ENCODE results near the gene TBCK. TPM values are rescaled to one million over a fixed set of nuclear protein-coding genes. Genes with fewer than 3 reads are reported as not detected.

TBCK gene
- polyA plus RNA-seq (ENCODE audit: insufficient read length in 4 of 4) = 10 to 100 TPM; 48.2 to 70.2 (median 56.8) TPM

DNA sequence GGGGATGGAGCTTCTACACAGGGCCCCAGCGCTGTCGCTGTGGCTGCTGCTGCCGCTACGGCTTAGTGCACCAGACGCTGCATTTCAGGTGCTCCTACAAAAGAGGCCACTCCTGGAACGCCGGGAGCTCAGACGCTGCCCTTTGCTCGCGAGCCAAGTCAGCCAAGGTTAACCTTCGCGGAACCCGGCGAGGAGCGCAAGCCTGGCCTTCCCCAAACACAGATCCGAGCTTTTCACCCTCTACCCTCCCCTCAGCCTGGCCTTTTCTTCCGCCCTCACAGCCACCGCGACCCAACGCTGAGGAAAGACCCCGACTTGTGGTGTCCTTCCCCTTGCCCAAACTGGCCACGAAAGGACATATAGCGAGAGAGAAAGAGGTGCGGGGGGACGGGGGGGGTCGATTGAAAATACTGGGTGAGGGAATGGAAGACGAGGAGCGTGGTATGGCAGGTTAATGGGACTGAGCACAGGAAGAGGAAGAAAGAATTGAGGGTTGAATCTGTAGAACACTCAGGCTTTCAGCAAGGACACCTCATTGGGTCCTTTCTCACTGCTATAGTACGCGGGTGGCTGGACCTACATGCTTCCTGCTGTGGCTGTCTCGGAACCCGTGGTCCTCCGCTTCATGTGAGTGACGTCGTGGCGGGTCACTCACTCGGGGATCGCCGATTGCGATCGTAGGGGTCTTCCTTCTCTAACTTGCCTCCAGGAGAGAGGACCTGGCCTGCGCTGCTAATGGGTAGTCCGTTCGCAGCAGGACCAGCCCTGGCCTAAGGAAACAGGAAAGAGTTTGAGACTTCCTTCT is at the start of gene TBCK, which contains the start of gene AIMP1:
Gene TBCK, minus strand, starts transcription at position 242 of the 805 bp plus-strand sequence. CDS start 7,249 bp downstream, outside the sequence.
Gene AIMP1, plus strand, starts transcription at position 583 of the 805 bp plus-strand sequence. CDS start 8,460 bp downstream, outside the sequence.
- DNase-seq (ENCODE audit: low read depth in 4 of 4, low spot score in 2 of 4) = peak; percentile 94 to 98 (median 95)

- DNase-seq (ENCODE audit: low read depth in 4 of 4, low spot score in 2 of 4) = no peak
Observed at GRCh38 chr4:106365613-106366012, 49.6 kb upstream of the TBCK start.

- no peak for DNase-seq (ENCODE audit: low read depth in 4 of 4, low spot score in 2 of 4)
Observed at GRCh38 chr4:106364282-106364681, 48.3 kb upstream of the TBCK start.

- DNase-seq (ENCODE audit: low read depth in 4 of 4, low spot score in 2 of 4) = no peak
Observed at GRCh38 chr4:106362086-106362825, 46.2 kb upstream of the TBCK start.

DNA sequence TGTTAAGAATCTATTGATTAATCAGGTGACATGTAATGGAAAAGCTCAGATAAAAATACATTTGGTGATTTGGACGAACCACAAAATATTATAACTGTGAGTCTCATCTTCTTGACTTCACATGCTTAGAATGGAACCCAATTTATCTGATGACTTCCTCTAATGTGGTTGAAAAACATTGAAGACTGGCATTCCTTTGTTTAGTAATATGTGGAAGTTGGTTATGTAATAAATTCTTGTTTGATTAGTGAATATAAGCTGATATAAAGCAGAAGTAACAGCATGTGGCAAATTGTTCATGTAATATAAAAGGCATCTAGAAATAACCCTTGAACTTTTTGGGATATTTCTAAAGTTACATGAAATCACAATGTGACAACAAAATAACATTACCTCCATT is 42.9 kb upstream of the TBCK start:
- no peak for DNase-seq (ENCODE audit: low read depth in 4 of 4, low spot score in 2 of 4)

GRCh38 chr4:106355193-106355592 is 39.2 kb upstream of the TBCK start:
- no peak for DNase-seq (ENCODE audit: low read depth in 4 of 4, low spot score in 2 of 4)

GRCh38 chr4:106353786-106354185 is 37.8 kb upstream of the TBCK start:
- DNase-seq (ENCODE audit: low read depth in 4 of 4, low spot score in 2 of 4) = no peak

GRCh38 chr4:106351016-106351415 is 35.0 kb upstream of the TBCK start:
- no peak for DNase-seq (ENCODE audit: low read depth in 4 of 4, low spot score in 2 of 4)

- DNase-seq (ENCODE audit: low read depth in 4 of 4, low spot score in 2 of 4) = no peak
Observed at GRCh38 chr4:106347167-106347566, 31.2 kb upstream of the TBCK start.

DNA sequence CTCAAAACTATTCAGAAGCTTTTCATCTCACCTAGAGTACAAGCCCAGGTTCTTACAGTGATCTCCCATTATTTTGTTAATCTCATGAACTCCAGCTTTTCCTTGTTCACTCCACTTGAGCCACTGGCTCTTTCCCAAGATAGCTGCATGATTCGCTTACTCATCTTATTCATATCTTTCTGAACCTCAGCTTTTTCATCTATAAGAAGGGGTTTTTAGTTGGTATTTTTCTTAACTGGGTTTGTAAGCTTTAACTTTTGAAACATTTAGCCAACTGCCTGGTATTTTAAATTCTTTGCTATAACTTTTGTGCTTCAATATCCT is 28.6 kb upstream of the TBCK start:
- DNase-seq (ENCODE audit: low read depth in 4 of 4, low spot score in 2 of 4) = no peak

- no peak for DNase-seq (ENCODE audit: low read depth in 4 of 4, low spot score in 2 of 4)
Observed at GRCh38 chr4:106343865-106344646, 28.0 kb upstream of the TBCK start.

- no peak for DNase-seq (ENCODE audit: low read depth in 4 of 4, low spot score in 2 of 4)
Observed at GRCh38 chr4:106340774-106341173, 24.8 kb upstream of the TBCK start.

DNA sequence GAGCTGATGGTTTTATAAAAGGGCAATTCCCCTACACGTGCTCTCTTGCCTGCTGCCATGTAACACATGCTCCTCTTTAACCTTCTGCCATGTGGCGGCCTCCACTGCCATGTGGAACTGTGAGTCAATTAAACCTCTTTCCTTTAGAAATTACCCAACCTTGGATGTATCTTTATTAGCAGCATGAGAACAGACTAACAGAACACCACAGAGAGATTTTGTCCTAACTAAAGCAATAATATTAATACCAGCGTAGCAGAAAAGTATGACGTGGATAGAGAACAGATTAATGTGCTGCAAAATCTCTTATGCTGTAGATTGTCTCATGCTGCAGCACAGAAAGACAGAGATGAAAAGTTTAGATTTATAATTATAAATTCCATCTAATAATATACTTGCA is 23.4 kb upstream of the TBCK start:
- DNase-seq (ENCODE audit: low read depth in 4 of 4, low spot score in 2 of 4) = no peak

GRCh38 chr4:106338671-106339070 is 22.7 kb upstream of the TBCK start:
- DNase-seq (ENCODE audit: low read depth in 4 of 4, low spot score in 2 of 4) = no peak

GRCh38 chr4:106337916-106338315 is 21.9 kb upstream of the TBCK start:
- no peak for DNase-seq (ENCODE audit: low read depth in 4 of 4, low spot score in 2 of 4)

- DNase-seq (ENCODE audit: low read depth in 4 of 4, low spot score in 2 of 4) = no peak
Observed at GRCh38 chr4:106336618-106337017, 20.6 kb upstream of the TBCK start.

DNA sequence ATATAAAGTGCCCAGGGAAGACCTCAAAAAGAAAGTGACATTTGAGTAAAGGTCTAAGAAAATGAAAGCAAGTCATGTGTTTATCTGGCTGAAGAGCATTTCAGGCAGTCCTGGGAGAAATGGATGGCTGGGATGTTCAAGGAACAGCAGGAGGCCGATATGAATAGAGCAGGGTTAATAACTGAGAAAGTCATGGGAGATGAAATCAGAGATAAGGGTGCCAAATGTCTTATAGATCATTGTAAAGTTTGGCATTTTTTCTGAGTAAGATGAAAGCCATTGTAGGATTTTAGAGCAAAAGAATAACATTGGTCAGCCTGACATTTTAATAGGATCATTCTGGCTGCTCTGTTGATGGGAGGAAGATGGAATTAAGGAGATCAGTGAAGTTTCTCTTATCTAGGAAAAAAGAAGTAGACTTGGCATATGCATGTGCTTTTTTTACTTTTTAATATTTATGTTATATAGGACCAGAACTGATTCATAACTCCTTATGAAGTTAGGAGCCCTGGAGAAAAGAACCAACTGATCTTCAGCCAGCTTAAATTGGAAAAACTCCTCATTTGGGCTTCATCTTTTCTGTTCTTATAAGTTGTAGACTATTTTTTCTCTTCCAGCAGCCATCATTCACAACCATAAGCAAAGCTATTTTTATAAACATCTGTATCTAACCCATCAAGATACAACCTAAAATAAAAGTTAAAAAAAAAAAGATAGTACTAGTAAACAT is 18.9 kb upstream of the TBCK start:
- no peak for DNase-seq (ENCODE audit: low read depth in 4 of 4, low spot score in 2 of 4)

DNA sequence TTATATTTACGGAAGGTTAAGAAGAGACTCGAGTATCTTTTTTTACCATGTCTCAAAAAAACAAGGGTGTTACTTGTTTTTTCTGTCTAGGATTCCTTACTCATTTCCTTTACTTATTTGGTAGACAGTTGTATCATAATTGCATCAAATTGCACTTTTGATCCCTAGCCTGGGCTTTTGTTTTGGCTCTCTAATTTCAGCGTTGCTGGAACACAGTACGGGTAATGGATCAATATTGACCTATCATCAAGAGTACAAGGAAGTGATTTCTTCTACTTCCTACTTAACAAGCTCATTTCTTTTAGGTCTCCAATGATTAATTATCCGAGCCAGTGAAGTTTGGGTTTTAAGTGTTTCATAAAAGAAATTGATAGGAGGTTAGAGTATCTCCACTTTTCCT is 17.2 kb upstream of the TBCK start:
- DNase-seq (ENCODE audit: low read depth in 4 of 4, low spot score in 2 of 4) = no peak

GRCh38 chr4:106329041-106329618 is 13.1 kb upstream of the TBCK start:
- peak in 1 of 4 donors; percentile 16 for DNase-seq (ENCODE audit: low read depth in 4 of 4, low spot score in 2 of 4)

GRCh38 chr4:106325800-106326199 is 9.8 kb upstream of the TBCK start:
- DNase-seq (ENCODE audit: low read depth in 4 of 4, low spot score in 2 of 4) = no peak
